ENCODE results near the gene HBP1.

- TF ChIP-seq POLR2A (IDR thresholded peaks at IDR 0.05) (no peak), CTCF (IDR thresholded peaks at IDR 0.05 in 4 of 5, conservative IDR thresholded peaks at IDR 0.05 in 1 of 5) (no peak)
Observed at GRCh38 chr7:107236862-107237261, 68.1 kb downstream of the HBP1 start.
